Right lobe of liver (tissue), 4 donors: ENCODE data around the gene NPAT.

Experiments used
- CTCF ChIP-seq, 4 donors: fragments of 200-600 bp in 3 of 4; fragments of 450-650 bp in 1 of 4; IDR thresholded peaks; one replicate each; pipeline versions ENCODE4 v1.5.1 to v1.8.0; 2016 to 2022; ENCODE audit warnings: antibody characterized with exemption in 4 of 4, mild to moderate bottlenecking in 2 of 4
- POLR2A ChIP-seq: fragments of 450-650 bp; IDR thresholded peaks from one replicate; pipeline ENCODE4 v1.6.1; 2017; ENCODE audit warnings: antibody characterized with exemption, mild to moderate bottlenecking
- donor health status: DM: no; HTN: no; CAD: no.
- donor health status: DM: no; HTN: no; CAD: no.
- donor health status: DM: no; HTN: yes; CAD: no.

GRCh38 chr11:108239076-108239475 is 16.6 kb upstream of the NPAT start:
- TF ChIP-seq CTCF (IDR thresholded peaks at IDR 0.05) (no peak), POLR2A (no peak)
